K562 (cell line): ENCODE results near the gene KCTD8. TPM values are rescaled to one million over a fixed set of nuclear protein-coding genes. Genes with fewer than 3 reads are reported as not detected.

Source experiments
- ATAC-seq: fragments of 200-7000 bp; cut with Tn5 transposase; 3 replicates; pipeline ENCODE4 v1.9.1; 2020; ENCODE audit warnings: moderate library complexity
- BruUV-seq: library from RNA; stranded (reverse); fragments of 400-500 nt; replicated peaks from 2 replicates; lab custom pipeline; 2021; lab: Mats Ljungman, UMichigan
- CTCF ChIA-PET: fragments of 300-600 bp; formaldehyde crosslinking; extraction: SDS; loops from one replicate; lab custom pipeline; 2021; ENCODE audit warnings: low intra/inter-chr PET ratio; lab: Yijun Ruan, JAX
- POLR2A ChIA-PET: fragments of 300-600, 350-650 bp; sonication (Branson Sonifier 250); formaldehyde crosslinking; extraction: SDS; loops from one replicate; lab custom pipeline; 2021; ENCODE audit warnings: antibody characterized with exemption, inconsistent platforms; lab: Yijun Ruan, JAX
- DNase-seq, 4 experiments: peaks; one replicate each; pipeline versions ENCODE4 v3.0.0 to v3.0.0-alpha.2; 2011 to 2018; ENCODE audit warnings: low spot score in 3 of 4, mixed read lengths in 3 of 4; ENCODE audit errors: extremely low read depth in 1 of 4
- FAIRE-seq: peaks from 2 replicates; lab custom pipeline; 2011; peaks lifted over from hg19 to GRCh38; lab: Jason Lieb, UNC
- H2AFZ ChIP-seq: 2 replicates; pipeline ENCODE4 v1.6.0; 2011; ENCODE audit warnings: low read depth, low read length, control low read depth, inconsistent platforms
- H3K27ac ChIP-seq: fragments of 200-600 bp; 3 replicates; pipeline ENCODE4 v1.8.0; 2011; ENCODE audit warnings: low read depth, mild to moderate bottlenecking, control low read depth, inconsistent platforms, low read length, moderate library complexity, mixed read lengths; ENCODE audit errors: extremely low read depth
- H3K27me3 ChIP-seq, 2 experiments: fragments of 300-600 bp in 1 of 2; 2 replicates in 1 of 2; 3 replicates in 1 of 2; pipeline versions ENCODE4 v1.6.0 to v1.8.0; 2011; ENCODE audit warnings: inconsistent platforms in 2 of 2, low read length in 2 of 2, mild to moderate bottlenecking in 1 of 2, mixed read lengths in 1 of 2, moderate library complexity in 1 of 2; ENCODE audit not compliant: control insufficient read depth in 2 of 2, insufficient read depth in 2 of 2
- H3K36me3 ChIP-seq: fragments of 300-600 bp; 3 replicates; pipeline ENCODE4 v1.8.0; 2011; ENCODE audit warnings: mild to moderate bottlenecking, low read length, inconsistent platforms; ENCODE audit not compliant: control insufficient read depth, insufficient read depth
- H3K4me1 ChIP-seq, 2 experiments: fragments of 200-600 bp in 1 of 2; replicated peaks in 1 of 2; 2 replicates in 1 of 2; 3 replicates in 1 of 2; pipeline versions ENCODE4 v1.5.1 to v1.8.0; 2011; ENCODE audit warnings: inconsistent platforms in 2 of 2, low read length in 2 of 2, mild to moderate bottlenecking in 1 of 2, mixed read lengths in 1 of 2, moderate library complexity in 1 of 2; ENCODE audit not compliant: control insufficient read depth in 2 of 2, insufficient read depth in 2 of 2
- H3K4me2 ChIP-seq: 2 replicates; pipeline ENCODE4 v1.6.1; 2011; ENCODE audit warnings: low read length, control low read depth, inconsistent platforms, mixed read lengths; ENCODE audit not compliant: insufficient read depth
- H3K4me3 ChIP-seq: fragments of 200-600 bp; sonication (generic), shearing (Covaris generic); 2 replicates; pipeline ENCODE4 v1.5.1; 2016; ENCODE audit warnings: control low read depth, inconsistent platforms
- H3K79me2 ChIP-seq: fragments of 200-600 bp; 3 replicates; pipeline ENCODE4 v1.8.0; 2011; ENCODE audit warnings: low read length, inconsistent platforms; ENCODE audit not compliant: control insufficient read depth, insufficient read depth
- H3K9ac ChIP-seq, 2 experiments: 2 replicates each; pipeline versions ENCODE4 v1.6.0 to v1.6.1; 2011; ENCODE audit warnings: low read depth in 2 of 2, low read length in 2 of 2, control low read depth in 1 of 2, inconsistent platforms in 1 of 2, mild to moderate bottlenecking in 1 of 2, mixed read lengths in 1 of 2; ENCODE audit not compliant: insufficient read depth in 1 of 2
- H3K9me1 ChIP-seq: one replicate; pipeline ENCODE4 v1.6.0; 2011; ENCODE audit warnings: inconsistent platforms, mild to moderate bottlenecking, low read length, moderate library complexity; ENCODE audit not compliant: control insufficient read depth, insufficient read depth
- H3K9me3 ChIP-seq: replicated peaks from 2 replicates; pipeline ENCODE4 v1.5.1; 2011; ENCODE audit warnings: low read depth, low read length, inconsistent platforms; ENCODE audit not compliant: control insufficient read depth, insufficient read depth
- H4K20me1 ChIP-seq: replicated peaks from 2 replicates; pipeline ENCODE4 v1.6.1; 2011; ENCODE audit warnings: low read length, inconsistent platforms, mixed read lengths; ENCODE audit not compliant: control insufficient read depth, insufficient read depth
- CBX1 ChIP-seq: sonication (generic); IDR thresholded peaks from 2 replicates; pipeline ENCODE4 v1.6.1; 2016; ENCODE audit warnings: antibody characterized with exemption, low read depth, mild to moderate bottlenecking
- KHSRP ChIP-seq: fragments of 450-650 bp; IDR thresholded peaks from 2 replicates; pipeline ENCODE4 v1.6.1; 2017
- MAFK ChIP-seq: IDR thresholded peaks from 2 replicates; pipeline ENCODE4 v1.6.1; 2011; ENCODE audit warnings: low read length, improper control_type of control experiment
- NCOA2 ChIP-seq, 2 experiments: fragments of 450-650 bp; IDR thresholded peaks; 2 replicates each; pipeline ENCODE4 v1.6.1; 2018; ENCODE audit warnings: mild to moderate bottlenecking in 2 of 2, moderate library complexity in 1 of 2; ENCODE audit not compliant: partially characterized antibody in 2 of 2
- RBM34 ChIP-seq: fragments of 200-400 bp; formaldehyde crosslinking; IDR thresholded peaks from 2 replicates; pipeline ENCODE4 v1.6.1; 2018; ENCODE audit warnings: low read length, borderline replicate concordance; ENCODE audit not compliant: insufficient read depth
- ZNF121 ChIP-seq: sonication (generic); formaldehyde crosslinking; conservative IDR thresholded peaks from 2 replicates; pipeline ENCODE4 v1.8.0; 2022; ENCODE audit warnings: missing genetic modification reagents
- ZNF212 ChIP-seq: fragments of 450-650 bp; formaldehyde crosslinking; IDR thresholded peaks from 2 replicates; pipeline ENCODE4 v1.4.0; 2020; ENCODE audit warnings: mild to moderate bottlenecking
- ZNF75A ChIP-seq: fragments of 450-650 bp; formaldehyde crosslinking; IDR thresholded peaks from 2 replicates; pipeline ENCODE4 v1.4.0; 2020; ENCODE audit warnings: mild to moderate bottlenecking
- WGBS: fragments of 100-300 bp; shearing (Covaris generic); methylation state at CpG from one replicate; pipeline ENCODE4 v1.1.6; 2016; ENCODE audit warnings: low coverage, mixed read lengths; ENCODE audit not compliant: insufficient coverage; ENCODE audit errors: missing lambda C conversion rate; 5-methylcytosine and 5-hydroxymethylcytosine counted together
- in situ Hi-C: fragments of 300-500 bp; cut with MboI; formaldehyde crosslinking; loops from 4 replicates; pipeline ENCODE4 v1.15.0; 2018; ENCODE audit warnings: inconsistent platforms, mixed read lengths
- intact Hi-C: fragments of 100-400 bp; cut with micrococcal nuclease; formaldehyde crosslinking; loops from 2 replicates; pipeline ENCODE4 v1.14.2; 2022
- polyA plus RNA-seq, 8 experiments: library from polyadenylated mRNA; depleted of rRNA in 4 of 8; stranded (reverse) in 5 of 8; unstranded in 3 of 8; fragments of >200 nt; fragmentation: Nextera tagmentation in 2 of 8; fragmentation: Illumina TruSeq in 1 of 8; extraction: Ambion mirVana in 2 of 8; extraction: Trizol in 1 of 8; gene quantifications; 2 replicates each; pipeline versions ENCODE4 v1.2.1 to v1.2.3, GENCODE V29; 2011 to 2014; ENCODE audit warnings: inconsistent platforms in 1 of 8, missing spikeins in 1 of 8
- total RNA-seq, 7 experiments: library from RNA; depleted of rRNA in 6 of 7; stranded (reverse); fragments of >200 nt in 6 of 7; fragmentation: Illumina TruSeq in 2 of 7; extraction: Trizol in 2 of 7; gene quantifications; 2 replicates each; pipeline versions ENCODE4 v1.2.1 to v1.2.3, GENCODE V29; 2011 to 2021; ENCODE audit warnings: low replicate concordance in 1 of 7
- TF ChIP-seq, protein P1 (sequence below), 2 experiments: fragments of 450-650 bp; formaldehyde crosslinking in 1 of 2; IDR thresholded peaks; 2 replicates each; pipeline versions ENCODE4 v1.4.0 to v1.6.1; 2014 to 2020; ENCODE audit warnings: mild to moderate bottlenecking in 2 of 2, borderline replicate concordance in 1 of 2, low read depth in 1 of 2
- TF ChIP-seq, protein P2 (sequence below): fragments of 450-650 bp; conservative IDR thresholded peaks from 2 replicates; pipeline ENCODE4 v1.6.1; 2016; ENCODE audit warnings: missing genetic modification characterization, low read depth, mild to moderate bottlenecking, missing compliant biosample characterization, moderate library complexity

KCTD8 gene
- total and polyA plus RNA-seq, 9 of the 15 experiments (the other 6 are each of a cell fraction or from before 2014, with no cell fraction given) = not detected

- Histone ChIP-seq H3K36me3 (no peaks in the 10 kb centered on the region), H4K20me1 (no peaks in the 10 kb centered on the region), H3K27ac (no peak overlapping the region), H3K4me3 (no peak overlapping the region), H3K27me3 (no peaks in the 10 kb centered on the region), H3K9ac (no peak overlapping the region), H3K4me2 (no peak overlapping the region), H3K9me1 (no peaks in the 10 kb centered on the region), H3K79me2 (no peaks in the 10 kb centered on the region), H3K4me1 (no peaks in the 10 kb centered on the region; a peak in 1 of 5 replicates), H2AFZ (no peak overlapping the region), H3K9me3 (no peaks in the 10 kb centered on the region)
- 39% methylated on average over 71 of the region's 110 CpGs for WGBS
- no peak for DNase-seq
- no peak for FAIRE-seq
- in situ Hi-C loops (no loop called here), intact Hi-C loops (loop anchor here (5.0 kb wide), 1 partner anchor 179 kb away; no protein-coding TSS in a partner anchor)
- no peak for ATAC-seq
- ChIA-PET POLR2A (no interaction called here), CTCF (no interaction called here)
- no TSS peak for BruUV-seq
- TF ChIP-seq ZNF121 = no peak
- TF ChIP-seq, protein P1, sequence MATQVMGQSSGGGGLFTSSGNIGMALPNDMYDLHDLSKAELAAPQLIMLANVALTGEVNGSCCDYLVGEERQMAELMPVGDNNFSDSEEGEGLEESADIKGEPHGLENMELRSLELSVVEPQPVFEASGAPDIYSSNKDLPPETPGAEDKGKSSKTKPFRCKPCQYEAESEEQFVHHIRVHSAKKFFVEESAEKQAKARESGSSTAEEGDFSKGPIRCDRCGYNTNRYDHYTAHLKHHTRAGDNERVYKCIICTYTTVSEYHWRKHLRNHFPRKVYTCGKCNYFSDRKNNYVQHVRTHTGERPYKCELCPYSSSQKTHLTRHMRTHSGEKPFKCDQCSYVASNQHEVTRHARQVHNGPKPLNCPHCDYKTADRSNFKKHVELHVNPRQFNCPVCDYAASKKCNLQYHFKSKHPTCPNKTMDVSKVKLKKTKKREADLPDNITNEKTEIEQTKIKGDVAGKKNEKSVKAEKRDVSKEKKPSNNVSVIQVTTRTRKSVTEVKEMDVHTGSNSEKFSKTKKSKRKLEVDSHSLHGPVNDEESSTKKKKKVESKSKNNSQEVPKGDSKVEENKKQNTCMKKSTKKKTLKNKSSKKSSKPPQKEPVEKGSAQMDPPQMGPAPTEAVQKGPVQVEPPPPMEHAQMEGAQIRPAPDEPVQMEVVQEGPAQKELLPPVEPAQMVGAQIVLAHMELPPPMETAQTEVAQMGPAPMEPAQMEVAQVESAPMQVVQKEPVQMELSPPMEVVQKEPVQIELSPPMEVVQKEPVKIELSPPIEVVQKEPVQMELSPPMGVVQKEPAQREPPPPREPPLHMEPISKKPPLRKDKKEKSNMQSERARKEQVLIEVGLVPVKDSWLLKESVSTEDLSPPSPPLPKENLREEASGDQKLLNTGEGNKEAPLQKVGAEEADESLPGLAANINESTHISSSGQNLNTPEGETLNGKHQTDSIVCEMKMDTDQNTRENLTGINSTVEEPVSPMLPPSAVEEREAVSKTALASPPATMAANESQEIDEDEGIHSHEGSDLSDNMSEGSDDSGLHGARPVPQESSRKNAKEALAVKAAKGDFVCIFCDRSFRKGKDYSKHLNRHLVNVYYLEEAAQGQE (IDR thresholded peaks at IDR 0.05; ENCODE audit: borderline replicate concordance) = no peak
- TF ChIP-seq, protein P1 (CRISPR knock-in tag; IDR thresholded peaks at IDR 0.05; ENCODE audit: low read depth) = no peak
- TF ChIP-seq KHSRP = no peak
- TF ChIP-seq ZNF75A = no peak
- TF ChIP-seq ZNF212 (CRISPR knock-in tag) = no peak
- TF ChIP-seq, protein P2, sequence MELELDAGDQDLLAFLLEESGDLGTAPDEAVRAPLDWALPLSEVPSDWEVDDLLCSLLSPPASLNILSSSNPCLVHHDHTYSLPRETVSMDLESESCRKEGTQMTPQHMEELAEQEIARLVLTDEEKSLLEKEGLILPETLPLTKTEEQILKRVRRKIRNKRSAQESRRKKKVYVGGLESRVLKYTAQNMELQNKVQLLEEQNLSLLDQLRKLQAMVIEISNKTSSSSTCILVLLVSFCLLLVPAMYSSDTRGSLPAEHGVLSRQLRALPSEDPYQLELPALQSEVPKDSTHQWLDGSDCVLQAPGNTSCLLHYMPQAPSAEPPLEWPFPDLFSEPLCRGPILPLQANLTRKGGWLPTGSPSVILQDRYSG (tag) = no peak
- no peak for TF ChIP-seq NCOA2 (IDR thresholded peaks at IDR 0.05; ENCODE audit: partially characterized antibody in 2 of 2)
- TF ChIP-seq MAFK = no peak
- TF ChIP-seq RBM34 = no peak
- TF ChIP-seq CBX1 = no peak
Observed at GRCh38 chr4:44447563-44448504, 775 bp downstream of the KCTD8 start.
